ENCODE data around the gene SETD2. TPM values are rescaled to one million over a fixed set of nuclear protein-coding genes. Genes with fewer than 3 reads are reported as not detected.

SETD2 gene
- total RNA-seq, 1 experiment from 2014 or later = 24.1 TPM

DNA sequence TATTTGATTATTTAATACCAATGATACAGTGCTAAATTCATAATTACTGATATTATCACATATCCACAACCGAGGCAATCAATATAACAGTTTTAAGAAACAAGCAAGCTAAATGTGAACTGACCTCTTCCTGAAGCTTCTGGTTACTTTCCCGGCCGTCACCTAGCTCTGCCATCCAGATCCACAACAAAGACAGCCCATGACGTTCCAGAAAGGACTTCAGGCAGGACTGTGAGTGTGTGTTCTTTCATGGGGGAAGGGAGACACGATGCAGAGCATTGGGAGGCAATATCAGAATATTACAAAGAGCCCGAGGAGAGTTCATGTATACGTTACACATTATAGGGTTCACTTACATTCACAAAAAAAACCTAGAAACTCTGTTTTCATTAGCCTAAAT, 77.8 kb downstream of the SETD2 start:
- H3K9me2 ChIP-seq (replicated peaks; ENCODE audit: low read length) = no peaks in the 10 kb centered on the region
- CTCF ChIA-PET = no interaction called here

DNA sequence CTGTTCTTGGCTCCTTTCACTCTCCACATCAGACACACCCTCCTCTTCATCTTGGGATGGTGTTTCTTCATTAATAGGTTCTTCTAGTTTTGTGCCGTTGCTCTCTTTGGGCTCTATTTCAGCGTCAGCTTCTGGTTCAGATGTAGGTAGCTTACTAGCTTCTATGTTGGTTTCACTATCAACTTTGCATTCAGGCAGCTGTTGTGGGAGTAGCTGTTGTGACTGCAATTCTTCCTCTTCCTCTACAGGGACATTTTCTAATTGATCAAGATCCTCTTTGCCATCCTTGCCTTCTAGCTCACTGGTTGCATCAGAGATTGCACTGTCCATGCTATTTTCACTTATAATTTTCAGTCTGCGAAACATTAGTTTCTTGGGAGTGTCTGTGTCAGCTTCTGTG, 80.1 kb downstream of the SETD2 start:
- TSS peak; percentile 45 for BruUV-seq (replicated peaks)
- no peak overlapping the region for H3K4me2 ChIP-seq (ENCODE audit: low read length)
- H3K27ac ChIP-seq (ENCODE audit: low read length) = no peak overlapping the region
- intact Hi-C loops (cut with micrococcal nuclease) = no loop called here
- ATAC-seq (no peak), DNase-seq (no peak)
- H3K9me3 ChIP-seq (ENCODE audit: low read length) = no peaks in the 10 kb centered on the region
- H3K9me2 ChIP-seq (replicated peaks; ENCODE audit: low read length) = no peaks in the 10 kb centered on the region
- peaks cover 72% of the 10 kb centered on the region for H3K36me3 ChIP-seq (ENCODE audit: low read depth, low read length)
- H3K9ac ChIP-seq (ENCODE audit: low read length) = no peak overlapping the region
- H3F3A ChIP-seq (ENCODE audit: low read length, unreplicated experiment) = no peaks in the 10 kb centered on the region
- H4K20me1 ChIP-seq (ENCODE audit: low read length) = no peaks in the 10 kb centered on the region
- POLR2A ChIA-PET (ENCODE audit: unreplicated experiment) = interaction anchor here (0.6 kb wide), 1 partner anchor 88 kb away, joined by 3 read pairs; no protein-coding TSS in a partner anchor
- H3K27me3 ChIP-seq (ENCODE audit: low read length) = no peaks in the 10 kb centered on the region
- peaks cover 6% of the 10 kb centered on the region; the same call in 1 of the 2 replicates for H3K79me2 ChIP-seq (ENCODE audit: low read length)
- no peak for TF ChIP-seq EZH2 (IDR thresholded peaks at IDR 0.05; ENCODE audit: low read length, unreplicated experiment)
- TF ChIP-seq, protein P1, sequence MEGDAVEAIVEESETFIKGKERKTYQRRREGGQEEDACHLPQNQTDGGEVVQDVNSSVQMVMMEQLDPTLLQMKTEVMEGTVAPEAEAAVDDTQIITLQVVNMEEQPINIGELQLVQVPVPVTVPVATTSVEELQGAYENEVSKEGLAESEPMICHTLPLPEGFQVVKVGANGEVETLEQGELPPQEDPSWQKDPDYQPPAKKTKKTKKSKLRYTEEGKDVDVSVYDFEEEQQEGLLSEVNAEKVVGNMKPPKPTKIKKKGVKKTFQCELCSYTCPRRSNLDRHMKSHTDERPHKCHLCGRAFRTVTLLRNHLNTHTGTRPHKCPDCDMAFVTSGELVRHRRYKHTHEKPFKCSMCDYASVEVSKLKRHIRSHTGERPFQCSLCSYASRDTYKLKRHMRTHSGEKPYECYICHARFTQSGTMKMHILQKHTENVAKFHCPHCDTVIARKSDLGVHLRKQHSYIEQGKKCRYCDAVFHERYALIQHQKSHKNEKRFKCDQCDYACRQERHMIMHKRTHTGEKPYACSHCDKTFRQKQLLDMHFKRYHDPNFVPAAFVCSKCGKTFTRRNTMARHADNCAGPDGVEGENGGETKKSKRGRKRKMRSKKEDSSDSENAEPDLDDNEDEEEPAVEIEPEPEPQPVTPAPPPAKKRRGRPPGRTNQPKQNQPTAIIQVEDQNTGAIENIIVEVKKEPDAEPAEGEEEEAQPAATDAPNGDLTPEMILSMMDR (conservative IDR thresholded peaks at IDR 0.05; ENCODE audit: low read depth, low read length) = no peak
- H3K4me1 ChIP-seq (ENCODE audit: insufficient read depth, low read length) = peaks cover 9% of the 10 kb centered on the region; the same call in 1 of the 2 replicates
- CTCF ChIA-PET = no interaction called here
- H3K4me3 ChIP-seq (ENCODE audit: low read length) = no peak overlapping the region
- H2AFZ ChIP-seq (ENCODE audit: low read length) = no peak overlapping the region

More for the DNA sequence above, 77.8 kb downstream of the SETD2 start:
- Histone ChIP-seq H3K79me2 (ENCODE audit: low read length) (peaks cover 6% of the 10 kb centered on the region; the same call in 1 of the 2 replicates), H3K4me1 (ENCODE audit: insufficient read depth, low read length) (peaks cover 9% of the 10 kb centered on the region; the same call in 1 of the 2 replicates), H3K4me2 (ENCODE audit: low read length) (no peak overlapping the region), H3K27me3 (ENCODE audit: low read length) (no peaks in the 10 kb centered on the region), H3K9me3 (ENCODE audit: low read length) (no peaks in the 10 kb centered on the region), H3K36me3 (ENCODE audit: low read depth, low read length) (peaks cover 61% of the 10 kb centered on the region), H3K27ac (ENCODE audit: low read length) (no peak overlapping the region), H2AFZ (ENCODE audit: low read length) (no peak overlapping the region), H3F3A (ENCODE audit: low read length, unreplicated experiment) (no peaks in the 10 kb centered on the region), H3K4me3 (ENCODE audit: low read length) (no peak overlapping the region), H4K20me1 (ENCODE audit: low read length) (no peaks in the 10 kb centered on the region), H3K9ac (ENCODE audit: low read length) (no peak overlapping the region)
- POLR2A ChIA-PET (ENCODE audit: unreplicated experiment) = no interaction called here
- BruUV-seq (replicated peaks) = no TSS peak
- no peak for DNase-seq
- no peak for ATAC-seq
- no peak for TF ChIP-seq EZH2 (IDR thresholded peaks at IDR 0.05; ENCODE audit: low read length, unreplicated experiment)
- TF ChIP-seq, protein P1 (conservative IDR thresholded peaks at IDR 0.05; ENCODE audit: low read depth, low read length) = no peak
- TF ChIP-seq EZH2phosphoT487 (IDR thresholded peaks at IDR 0.05; ENCODE audit: borderline replicate concordance, low read length) = no peak
- intact Hi-C loops (cut with micrococcal nuclease) = no loop called here

DNA sequence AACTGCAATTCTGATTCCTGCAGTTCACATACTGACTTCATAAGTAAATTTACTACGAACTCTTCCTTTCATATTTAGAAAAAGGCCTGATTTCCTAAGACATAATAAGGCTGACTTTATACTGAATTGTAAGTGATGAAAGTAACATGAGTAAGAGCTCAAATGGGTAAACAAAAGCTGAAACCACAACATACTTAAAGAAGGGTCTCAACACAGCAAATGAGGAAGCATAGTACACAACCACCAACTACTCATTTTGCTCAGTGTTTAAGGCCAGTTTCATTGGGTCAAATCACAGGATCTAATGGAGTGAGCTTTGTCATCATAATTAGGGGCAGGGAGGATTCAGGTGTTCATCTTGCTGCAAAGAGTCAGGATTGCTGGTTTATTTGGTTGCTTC, 81.4 kb downstream of the SETD2 start:
- H3K4me2 ChIP-seq (ENCODE audit: low read length) = no peak overlapping the region
- ChIA-PET CTCF (interaction anchor here (0.6 kb wide), 1 partner anchor 383 kb away, joined by 4 read pairs; no protein-coding TSS in a partner anchor), POLR2A (ENCODE audit: unreplicated experiment) (interaction anchor here (0.7 kb wide), 2 partner anchors 29 to 338 kb away, joined by 3 to 5 read pairs; no protein-coding TSS in a partner anchor)
- peaks cover 72% of the 10 kb centered on the region for H3K36me3 ChIP-seq (ENCODE audit: low read depth, low read length)
- H3K9ac ChIP-seq (ENCODE audit: low read length) = no peak overlapping the region
- no peaks in the 10 kb centered on the region for H3K27me3 ChIP-seq (ENCODE audit: low read length)
- H3K4me3 ChIP-seq (ENCODE audit: low read length) = no peak overlapping the region
- BruUV-seq (replicated peaks) = no TSS peak
- intact Hi-C loops (cut with micrococcal nuclease) = no loop called here
- H3K4me1 ChIP-seq (ENCODE audit: insufficient read depth, low read length) = peaks cover 9% of the 10 kb centered on the region; the same call in 1 of the 2 replicates
- no peaks in the 10 kb centered on the region for H3F3A ChIP-seq (ENCODE audit: low read length, unreplicated experiment)
- no peaks in the 10 kb centered on the region for H3K9me3 ChIP-seq (ENCODE audit: low read length)
- peaks cover 6% of the 10 kb centered on the region; the same call in 1 of the 2 replicates for H3K79me2 ChIP-seq (ENCODE audit: low read length)
- TF ChIP-seq EZH2 (IDR thresholded peaks at IDR 0.05; ENCODE audit: low read length, unreplicated experiment) = no peak
- TF ChIP-seq, protein P1 (conservative IDR thresholded peaks at IDR 0.05; ENCODE audit: low read depth, low read length) = no peak
- no peak for TF ChIP-seq EZH2phosphoT487 (IDR thresholded peaks at IDR 0.05; ENCODE audit: borderline replicate concordance, low read length)
- no peak overlapping the region for H3K27ac ChIP-seq (ENCODE audit: low read length)
- no peaks in the 10 kb centered on the region for H3K9me2 ChIP-seq (replicated peaks; ENCODE audit: low read length)
- H4K20me1 ChIP-seq (ENCODE audit: low read length) = no peaks in the 10 kb centered on the region
- DNase-seq (peak; percentile 44), ATAC-seq (peak; percentile 72)
- no peak overlapping the region for H2AFZ ChIP-seq (ENCODE audit: low read length)
